EH (cell line): Measurements from ENCODE around the gene PLAC8.
A peak's percentile ranks its signal among the peaks of the same experiment; 100 is the strongest.
"Not testable (repeated sequence)": the region's sequence is repeated elsewhere in the genome, so short reads cannot be mapped to it uniquely, and the experiment has no call there.

Experiments
- DNase-seq: peaks from one replicate; pipeline ENCODE4 v3.0.0-alpha.2; 2015; ENCODE audit warnings: low read depth

The PLAC8 gene

DNA sequence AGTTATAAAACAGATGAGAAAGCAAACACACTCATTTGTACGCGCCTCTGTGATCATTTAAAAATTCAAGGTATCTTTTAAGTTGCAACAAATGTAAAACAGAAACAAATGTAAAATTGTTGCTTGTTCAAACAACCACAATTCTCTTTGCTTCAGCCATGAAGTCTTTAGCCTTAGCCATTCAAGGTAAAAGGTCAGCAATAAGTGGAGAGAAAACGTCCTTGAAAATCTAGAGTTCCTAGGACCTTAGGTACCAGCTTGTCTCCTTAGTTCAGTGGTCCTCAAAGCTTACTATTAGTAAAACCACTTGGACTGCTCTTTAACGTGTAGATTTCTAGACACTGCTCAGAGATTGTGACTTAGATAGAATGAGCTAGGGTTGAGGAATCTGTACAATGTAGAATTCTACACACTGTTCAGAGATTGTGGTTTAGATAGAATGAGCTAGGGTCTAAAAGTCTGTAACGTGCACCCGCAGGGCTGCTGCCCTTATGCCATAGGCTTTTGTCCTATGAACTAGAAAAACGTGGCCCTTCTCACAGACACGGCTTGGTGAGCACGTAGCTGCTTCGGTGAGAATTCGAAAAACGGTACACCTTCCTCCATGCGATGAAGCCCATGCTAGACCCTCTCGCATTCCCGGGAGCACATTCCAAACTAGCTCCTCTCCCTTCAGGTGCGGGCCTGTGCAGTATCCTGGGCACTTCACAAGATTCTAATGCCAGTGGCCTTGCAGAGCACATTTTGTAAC, 1.7 kb downstream of the PLAC8 start:
- peak; percentile 93 for DNase-seq

DNA sequence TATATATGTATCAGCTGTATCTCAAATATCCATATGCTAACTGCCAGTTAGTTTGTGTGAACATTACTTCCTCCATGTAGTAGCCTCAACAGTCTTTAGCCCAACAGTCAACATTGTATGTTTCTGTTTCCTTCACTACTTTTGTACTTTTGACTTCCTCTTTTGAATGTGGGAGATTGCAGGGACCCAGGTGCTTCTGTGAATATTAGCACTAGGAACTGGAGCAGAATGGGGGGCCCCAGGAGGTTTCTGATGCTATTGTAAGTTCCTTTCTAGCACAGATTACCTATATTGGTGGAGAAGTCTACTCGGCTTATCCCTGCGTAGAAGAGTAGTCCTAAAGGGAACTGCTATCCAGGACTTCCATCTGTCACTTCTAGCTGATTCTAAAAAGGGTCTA, 2.3 kb downstream of the PLAC8 start:
- no peak for DNase-seq

DNA sequence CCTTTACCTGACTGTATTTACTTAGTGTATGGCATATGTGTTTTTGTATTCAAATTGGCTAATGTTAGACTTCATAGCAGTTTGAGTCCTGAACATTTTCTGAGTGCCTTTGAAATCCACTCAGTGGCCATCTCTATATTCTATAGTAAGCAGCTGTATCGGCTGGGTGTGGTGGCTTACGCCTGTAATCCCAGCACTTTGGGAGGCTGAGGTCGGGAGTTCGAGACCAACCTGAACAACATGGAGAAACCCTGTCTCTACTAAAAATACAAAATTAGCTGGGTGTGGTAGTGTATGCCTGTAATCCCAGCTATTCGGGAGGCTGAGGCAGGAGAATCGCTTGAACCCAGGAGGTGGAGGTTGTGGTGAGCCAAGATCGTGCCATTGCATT, 2.8 kb downstream of the PLAC8 start:
- DNase-seq, result not testable (repeated sequence)

DNA sequence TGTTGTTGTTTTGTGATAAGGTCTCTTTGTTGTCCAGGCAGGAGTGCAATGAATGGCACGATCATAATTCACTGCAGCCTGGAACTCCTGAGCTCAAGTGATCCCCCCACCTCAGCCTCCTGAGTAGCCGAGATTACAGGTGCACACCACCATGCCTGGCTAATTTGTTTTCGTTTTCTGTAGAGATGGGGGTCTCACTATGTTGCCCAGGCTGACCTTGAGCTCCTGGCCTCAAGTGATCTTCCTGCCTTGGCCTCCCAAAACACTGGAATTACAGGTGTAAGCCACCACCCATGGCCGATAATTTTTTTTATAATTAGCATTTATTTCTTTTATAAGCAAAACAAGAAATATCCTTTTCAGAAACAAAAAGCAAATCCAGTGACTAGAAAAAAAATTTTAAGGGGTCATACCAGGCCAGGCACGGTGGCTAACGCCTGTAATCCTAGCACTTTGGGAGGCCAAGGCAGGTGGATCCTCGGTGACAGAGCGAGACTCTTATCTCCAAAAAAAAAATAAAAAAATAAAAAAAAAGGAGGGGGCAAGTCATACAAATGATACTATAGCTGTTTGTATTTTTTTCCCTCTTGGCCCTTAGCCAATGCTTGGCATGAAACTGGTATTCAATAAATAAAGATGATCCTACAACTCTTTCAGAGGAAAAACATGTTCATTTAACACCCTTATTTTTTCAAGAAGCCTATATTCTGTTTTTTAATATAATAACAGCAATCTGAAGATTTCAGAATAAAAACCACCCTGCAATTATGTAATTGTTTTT, 3.4 kb downstream of the PLAC8 start:
- no peak for DNase-seq

DNA sequence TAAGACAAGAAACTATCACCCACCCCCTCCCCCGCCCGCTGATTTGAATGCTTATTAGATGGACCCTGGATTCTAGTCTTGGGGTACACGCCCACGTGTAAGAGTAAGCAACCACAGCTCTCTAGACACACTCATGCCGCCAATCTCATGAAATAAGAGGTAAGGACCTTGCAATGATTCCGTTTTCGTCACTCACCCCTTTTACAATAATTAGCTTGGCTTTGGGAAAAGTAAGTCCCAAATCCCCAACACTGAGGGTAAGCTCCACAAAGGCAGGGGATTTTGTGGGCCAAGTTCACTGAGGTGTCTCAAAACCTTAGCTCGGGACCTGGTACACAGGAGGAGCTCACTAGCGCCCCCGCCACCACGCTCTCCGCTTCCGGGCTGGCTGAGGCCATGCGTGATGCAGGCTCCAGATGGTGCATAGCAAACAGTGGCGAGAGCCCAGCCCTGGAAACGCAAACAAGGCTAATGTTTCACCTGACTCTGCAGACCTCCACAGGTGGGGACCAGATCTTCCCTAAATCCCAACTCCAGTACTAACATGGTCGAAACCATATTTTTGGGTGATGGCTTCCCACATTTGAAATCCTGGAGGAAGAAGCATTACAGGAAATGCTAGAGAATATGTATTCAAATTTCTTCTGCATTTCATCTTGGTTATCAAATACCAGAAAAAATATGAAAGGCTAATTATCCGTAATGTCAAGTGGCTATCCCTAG, 4.1 kb downstream of the PLAC8 start:
- DNase-seq, result peak; percentile 78

DNA sequence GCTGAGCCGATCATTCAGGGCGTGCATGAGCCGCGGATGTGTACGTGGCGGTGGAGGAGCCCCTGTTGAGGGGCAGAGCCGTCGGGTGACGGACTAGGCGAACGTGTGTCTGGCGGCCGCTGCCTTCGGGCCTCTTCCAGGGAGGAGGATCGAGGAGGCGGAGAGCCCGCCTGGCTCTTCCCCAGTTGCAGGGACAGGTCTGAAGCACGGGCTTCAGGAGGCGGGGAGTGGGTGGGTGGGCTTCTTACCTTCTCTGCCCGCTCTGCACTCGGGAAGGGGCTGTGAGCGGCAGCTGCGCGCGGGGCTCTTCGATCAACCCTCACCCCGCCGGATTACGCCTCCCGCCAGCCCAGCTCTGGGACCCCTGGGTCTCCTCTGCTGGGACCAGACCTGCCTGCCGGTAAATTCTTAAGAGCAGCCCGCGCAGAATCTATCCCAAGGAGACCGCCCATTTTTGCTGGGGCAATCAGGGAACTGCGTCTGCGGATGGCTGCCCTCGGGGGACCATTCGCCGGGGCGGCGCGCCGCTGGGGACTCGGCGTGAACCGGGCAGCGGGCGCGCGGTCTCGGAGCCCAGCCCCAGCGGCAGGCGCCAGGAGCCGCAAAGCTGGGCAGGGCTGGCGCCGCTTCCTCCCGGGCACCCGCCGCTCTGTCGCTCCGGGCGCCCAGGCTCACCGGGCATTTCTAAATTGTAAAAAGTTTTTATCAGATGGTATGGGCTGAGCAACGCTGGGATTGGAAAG, 4.9 kb downstream of the PLAC8 start:
- peak; percentile 59 for DNase-seq

DNA sequence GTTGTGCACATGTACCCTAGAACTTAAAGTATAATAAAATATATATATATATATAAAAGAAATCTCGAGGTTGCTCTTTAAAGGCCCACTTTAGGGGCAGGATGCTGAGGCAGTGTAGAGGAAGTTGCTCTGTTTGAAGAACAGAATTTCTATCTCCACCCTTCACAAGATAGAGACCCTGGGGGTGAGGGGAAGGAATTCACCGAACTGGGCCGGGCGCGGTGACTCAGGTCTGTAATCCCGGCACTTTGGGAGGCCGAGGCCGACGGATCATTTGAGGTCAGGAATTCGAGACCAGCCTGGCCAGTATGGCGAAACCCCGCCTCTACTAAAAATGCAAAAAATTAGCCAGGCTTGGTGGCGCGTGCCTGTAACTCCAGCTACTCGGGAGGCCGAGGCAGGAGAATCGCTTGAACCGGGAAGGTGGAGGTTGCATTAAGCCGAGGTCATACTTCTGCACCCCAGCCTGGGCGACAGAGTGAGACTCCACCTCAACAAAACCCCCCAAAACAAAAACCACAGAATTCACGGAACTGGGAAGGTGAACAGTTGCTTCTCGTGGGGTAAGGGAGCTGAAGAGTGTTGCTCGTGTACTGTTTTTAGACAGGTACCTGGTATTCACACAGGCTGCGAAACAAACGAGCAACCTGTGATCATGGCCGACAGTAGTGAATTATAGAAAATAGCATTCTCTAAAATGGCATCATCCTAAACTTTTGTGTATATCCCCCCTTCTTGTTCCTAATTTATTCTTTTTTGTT, 6.2 kb downstream of the PLAC8 start:
- DNase-seq, result no peak

DNA sequence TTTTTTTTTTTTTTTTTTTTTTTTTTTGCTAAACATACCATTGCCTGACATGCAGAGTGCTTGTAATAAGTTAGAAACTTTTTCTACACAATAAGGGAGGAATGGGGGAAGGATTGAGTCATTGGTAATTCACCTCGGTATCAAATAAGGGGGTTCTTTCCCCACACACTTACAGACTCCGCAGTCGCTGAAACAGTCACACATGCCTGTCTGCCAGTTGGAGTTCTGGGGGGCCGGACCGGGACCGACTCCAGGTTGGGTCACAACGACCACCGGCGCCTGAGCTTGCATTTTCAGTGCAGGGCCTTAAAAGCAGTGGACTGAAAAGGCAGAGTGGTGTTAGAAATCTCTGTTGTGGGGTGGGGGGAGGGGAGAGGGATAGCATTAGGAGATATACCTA, 6.9 kb downstream of the PLAC8 start:
- DNase-seq, result no peak

DNA sequence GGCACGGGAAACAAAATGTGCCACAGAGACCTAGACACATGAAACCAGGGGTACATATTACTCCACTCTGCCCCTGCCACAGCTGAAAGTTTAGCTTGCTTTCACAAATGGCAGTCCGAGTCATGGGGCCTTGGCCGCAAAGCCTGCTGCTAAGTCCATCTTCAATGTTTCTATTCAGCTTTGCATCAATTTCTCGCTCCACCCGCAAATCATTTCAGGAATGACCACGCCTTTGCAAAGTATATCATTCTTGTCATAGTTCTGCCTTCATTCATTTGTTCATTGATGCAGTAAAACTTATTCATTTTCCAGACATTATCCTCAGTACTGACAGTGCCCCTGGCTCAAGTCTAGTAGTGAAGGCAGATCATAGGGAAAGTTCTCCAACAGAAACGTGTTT, 9.5 kb downstream of the PLAC8 start:
- no peak for DNase-seq

DNA sequence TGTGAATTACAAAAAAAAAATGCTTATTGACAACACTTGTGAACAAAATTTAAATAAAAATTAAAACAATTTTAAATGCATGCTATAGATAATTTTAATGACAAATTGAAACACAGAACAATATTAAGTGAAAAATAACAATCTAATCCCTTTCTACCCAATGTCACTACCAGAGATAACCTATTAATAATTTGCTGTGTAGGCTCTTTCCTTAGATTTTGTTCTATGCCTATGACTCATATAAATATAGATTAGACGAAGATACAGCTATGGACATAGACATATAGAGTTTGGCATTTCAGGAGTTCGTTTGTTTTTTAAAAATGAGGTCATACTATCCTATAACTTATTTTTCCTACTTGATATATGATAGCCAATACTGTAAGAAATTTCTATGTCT, 18.1 kb downstream of the PLAC8 start:
- DNase-seq, result no peak

DNA sequence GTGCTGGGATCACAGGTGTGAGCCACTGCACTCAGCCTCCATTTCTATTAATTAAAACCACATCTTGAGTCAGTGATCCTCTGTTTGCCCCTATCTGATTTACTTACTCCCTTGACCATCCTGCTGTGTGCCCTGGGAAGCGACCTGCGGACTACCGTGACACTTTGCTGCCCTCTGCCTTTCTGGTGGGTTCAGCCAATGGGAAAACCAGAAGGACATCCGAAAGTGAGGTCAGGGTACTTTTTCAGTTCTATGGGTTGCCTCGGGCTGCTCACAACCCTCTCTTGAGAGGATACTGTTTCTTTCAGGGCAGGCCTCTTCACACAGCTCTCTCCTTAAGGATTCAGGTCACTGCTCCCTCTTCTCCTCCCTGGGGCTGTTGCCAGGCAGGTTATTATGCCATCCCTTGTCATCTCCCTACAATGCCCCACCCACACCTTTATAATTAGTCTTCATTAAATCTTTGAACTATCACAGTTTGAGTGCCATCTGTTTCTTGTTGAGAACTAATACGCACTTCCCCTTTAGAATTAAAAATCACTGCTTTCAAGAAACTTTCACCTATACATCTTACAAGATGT, 21.4 kb downstream of the PLAC8 start:
- no peak for DNase-seq

DNA sequence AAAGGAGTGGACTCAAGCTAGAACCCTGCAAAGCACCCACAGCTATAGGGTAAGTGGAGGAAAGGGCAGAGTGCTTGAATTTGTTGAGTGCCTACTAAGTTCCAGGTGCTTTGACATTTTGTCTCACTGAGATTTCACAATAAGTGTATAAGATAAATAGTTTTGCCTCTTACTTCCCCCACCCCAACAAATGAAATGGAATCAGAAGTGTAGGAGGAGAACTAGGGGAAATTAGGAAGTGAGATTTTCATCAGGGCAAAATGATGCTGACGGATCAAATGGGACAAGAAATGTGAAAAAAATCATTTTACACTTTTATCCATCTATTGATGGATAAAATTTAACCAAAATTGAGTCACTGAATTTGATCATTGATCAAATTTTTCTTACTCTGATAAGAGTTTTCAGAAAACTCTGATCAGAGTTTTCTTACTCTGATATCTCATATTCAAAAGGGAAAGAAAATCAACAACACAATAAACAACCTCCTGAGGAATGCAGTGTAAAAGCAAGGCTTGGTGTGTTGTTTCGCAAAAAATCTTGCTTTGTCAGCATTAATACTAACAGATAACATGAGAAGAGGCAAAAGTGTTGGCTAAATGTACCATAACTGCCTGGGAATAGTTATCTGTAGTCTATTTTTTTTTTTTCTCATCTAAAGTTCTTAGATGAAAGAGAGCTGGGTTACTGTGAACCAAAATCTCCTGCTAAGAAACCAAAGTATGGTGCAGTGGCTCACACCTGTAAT, 24.9 kb downstream of the PLAC8 start:
- DNase-seq, result no peak

DNA sequence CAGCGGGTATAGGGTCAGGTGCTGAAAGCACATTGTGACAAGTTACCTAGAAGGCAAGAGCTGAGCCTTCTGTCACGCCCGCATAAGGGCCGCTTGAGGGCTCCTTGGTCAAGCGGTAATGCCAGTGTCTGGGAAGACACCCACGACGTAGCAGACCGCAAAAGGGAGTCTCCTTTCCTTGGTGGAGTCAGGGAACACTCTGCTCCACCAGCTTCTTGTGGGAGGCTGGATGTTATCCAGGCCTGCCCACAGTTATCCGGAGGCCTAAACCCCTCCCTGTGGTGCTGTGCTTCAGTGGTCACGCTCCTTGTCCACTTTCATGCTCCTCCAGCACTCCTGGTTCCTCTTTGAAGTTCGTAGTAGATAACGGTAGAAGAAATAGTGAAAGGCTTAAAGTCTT, 29.6 kb downstream of the PLAC8 start:
- not testable (repeated sequence) for DNase-seq

DNA sequence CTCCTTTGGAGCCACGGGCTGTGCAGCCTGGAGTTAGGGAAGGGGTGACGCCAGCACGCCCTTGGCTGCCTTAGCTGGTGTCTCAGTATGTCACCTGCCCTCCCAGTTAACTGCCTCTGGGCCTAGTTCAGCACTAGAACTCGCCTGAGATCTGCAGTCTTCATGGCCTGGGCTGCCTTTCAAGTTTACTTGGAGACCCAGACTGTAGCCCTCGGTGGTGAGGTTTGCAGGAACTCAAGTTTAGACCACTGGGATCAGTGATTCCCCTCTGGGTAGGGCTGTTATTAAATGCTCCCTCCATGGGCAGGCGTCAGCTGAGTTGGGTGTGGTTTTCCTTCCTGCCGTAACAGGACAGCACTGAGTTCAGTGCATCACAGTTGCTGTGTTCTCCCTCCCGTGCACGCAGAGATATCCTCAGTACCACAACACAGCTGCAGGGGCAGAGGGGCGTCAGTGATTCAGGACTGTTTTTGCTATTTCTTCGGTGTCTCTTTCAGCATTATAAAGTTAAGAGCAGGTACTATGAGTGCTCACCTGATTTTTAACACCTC, 30.5 kb downstream of the PLAC8 start:
- no peak for DNase-seq

DNA sequence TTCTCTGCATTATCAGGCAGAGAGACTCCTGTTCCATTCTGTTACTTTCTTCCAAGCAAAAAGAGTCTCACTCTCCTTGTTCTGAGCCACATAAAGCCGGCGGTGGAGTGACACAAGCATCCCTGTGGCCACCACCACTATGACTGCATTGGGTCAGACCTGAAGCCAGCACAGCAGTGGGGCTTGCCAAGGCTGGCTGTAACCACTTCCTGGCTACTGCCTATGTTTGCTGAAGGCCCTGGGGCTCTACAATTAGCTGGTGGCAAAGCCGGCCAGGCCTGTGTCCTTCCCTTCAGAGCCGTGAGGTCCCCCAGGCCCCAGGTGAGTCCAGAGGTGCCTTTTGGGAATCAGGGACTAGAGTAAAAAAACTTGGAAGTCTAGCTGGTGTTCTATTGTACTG, 31.8 kb downstream of the PLAC8 start:
- DNase-seq, result peak; percentile 72

DNA sequence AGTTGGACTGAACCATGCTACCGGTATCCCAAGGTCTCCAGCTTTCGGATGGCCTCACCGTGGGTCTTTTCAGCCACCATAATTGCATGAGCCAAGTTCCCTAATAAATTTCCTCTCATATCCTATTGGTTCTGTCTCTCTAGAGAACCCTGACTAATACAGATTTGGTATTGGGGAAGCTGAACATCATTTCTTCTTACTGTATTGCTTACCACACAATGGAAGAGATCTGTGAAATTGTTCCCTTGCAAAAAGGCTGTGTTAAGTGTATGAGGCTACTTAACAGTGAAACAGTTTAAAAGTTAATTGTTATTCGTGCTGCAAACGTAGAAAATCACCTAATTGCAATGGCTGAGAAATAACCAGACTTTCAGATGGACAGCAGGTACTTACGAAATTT, 34.0 kb downstream of the PLAC8 start:
- no peak for DNase-seq

DNA sequence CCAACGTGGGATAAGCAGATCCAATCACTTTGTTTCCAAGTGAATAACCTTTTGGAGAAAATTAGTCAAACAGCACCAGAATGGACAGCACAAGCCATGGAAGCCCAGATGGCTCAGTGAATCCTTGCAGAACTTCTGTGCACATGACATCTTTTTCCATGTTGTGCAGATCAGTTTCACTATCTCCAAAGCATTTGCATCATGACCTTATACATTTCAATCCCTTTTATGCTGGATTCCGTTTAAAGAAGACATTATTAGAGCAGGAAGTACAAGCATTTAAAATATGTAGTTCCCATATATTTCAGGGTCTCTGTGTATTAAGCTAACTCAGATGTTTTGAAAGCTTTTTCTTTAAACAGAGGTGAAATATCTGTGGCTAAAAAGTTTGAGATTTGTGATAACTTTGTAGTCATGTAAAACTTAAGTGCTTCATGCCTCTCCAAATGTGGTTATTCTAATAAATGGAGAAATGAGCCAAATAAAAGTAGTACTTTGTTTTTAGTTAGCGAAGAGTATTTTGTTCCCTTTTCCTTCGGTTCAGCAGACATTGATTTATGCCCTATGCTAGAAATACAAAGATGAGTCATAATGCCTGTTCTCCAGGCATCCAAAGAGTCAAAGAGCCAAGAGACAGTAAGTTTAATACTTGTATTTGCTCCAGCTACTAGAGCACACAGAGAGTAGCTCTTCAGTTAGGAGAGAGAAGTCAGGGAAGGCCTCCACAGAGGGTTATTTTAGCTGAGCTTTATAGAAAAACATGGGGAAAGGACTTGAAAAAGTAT, 39.0 kb downstream of the PLAC8 start:
- peak; percentile 91 for DNase-seq

DNA sequence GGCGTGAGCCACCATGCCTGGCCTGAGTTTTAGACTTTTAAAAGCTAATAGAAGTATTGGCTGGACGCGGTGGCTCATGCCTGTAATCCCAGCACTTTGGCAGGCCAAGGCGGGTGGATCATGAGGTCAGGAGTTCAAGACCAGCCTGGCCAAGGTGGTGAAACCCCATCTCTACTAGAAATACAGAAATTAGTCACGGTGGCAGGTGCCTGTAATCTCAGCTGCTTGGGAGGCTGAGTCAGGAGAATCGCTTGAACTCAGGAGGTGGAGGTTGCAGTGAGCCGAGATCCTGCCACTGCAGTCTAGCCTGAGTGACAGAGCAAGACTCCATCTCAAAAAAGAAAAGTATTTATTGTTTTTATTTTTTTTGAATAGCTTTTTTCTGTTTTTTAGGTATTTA, 39.7 kb downstream of the PLAC8 start:
- not testable (repeated sequence) for DNase-seq

DNA sequence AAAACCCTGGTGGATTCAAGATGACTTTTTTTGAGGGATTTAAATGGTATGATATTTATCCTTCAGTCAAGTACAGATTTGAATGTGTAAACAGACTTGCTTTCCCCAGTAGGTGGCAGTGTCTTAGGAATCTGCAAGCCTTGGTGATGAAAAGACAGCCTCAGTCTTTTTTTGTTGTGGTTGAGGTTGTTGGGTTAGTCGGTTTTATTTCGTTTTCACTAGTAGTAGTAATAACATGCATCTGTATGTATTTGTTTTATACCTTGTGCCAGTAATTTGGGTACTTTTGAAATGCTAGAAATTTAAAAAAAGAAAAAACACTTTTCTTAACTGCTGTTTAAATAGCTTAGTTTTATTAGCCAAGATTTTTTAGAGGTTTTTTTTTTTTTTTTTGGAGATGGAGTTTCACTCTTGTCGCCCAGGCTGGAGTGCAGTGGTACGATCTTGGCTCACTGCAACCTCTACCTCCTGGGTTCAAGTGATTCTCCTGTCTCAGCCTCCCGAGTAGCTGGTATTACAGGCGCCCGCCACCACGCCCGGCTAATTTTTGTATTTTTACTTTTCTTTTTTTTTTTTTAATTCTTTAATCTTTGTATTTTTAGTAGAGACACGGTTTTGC, 40.3 kb downstream of the PLAC8 start:
- peak; percentile 80 for DNase-seq
